SK-N-MC (cell line): ENCODE data around the gene KCNS1.

Experiments used
- EZH2 ChIP-seq: fragments of 200-600 bp; sonication (generic); IDR thresholded peaks from one replicate; pipeline ENCODE4 v1.6.1; 2017; ENCODE audit warnings: antibody characterized with exemption
- FOXP2 ChIP-seq: optimal IDR thresholded peaks from 2 replicates; pipeline ENCODE3; 2011; ENCODE audit warnings: mild to moderate bottlenecking, moderate library complexity; ENCODE audit not compliant: insufficient read depth; ENCODE audit errors: extremely low read length, control extremely low read depth
- POLR2AphosphoS5 ChIP-seq: IDR thresholded peaks from 2 replicates; pipeline ENCODE4 v1.6.1; 2012; ENCODE audit warnings: mild to moderate bottlenecking, low read depth, low read length, borderline replicate concordance

GRCh38 chr20:45138561-45139300 lies 37.8 kb upstream of the KCNS1 start:
- TF ChIP-seq POLR2AphosphoS5 (no peak), EZH2 (no peak), FOXP2 (no peak)
